HL-60/S4 treated with retinoic acid at 250 ng/mL for 4 days and 3 days (cell line): ENCODE measurements around the gene RBM38.

ENCODE experiments used
- in situ Hi-C: fragments of 300-500 bp; cut with MboI; formaldehyde crosslinking; loops from 2 replicates; pipeline ENCODE4 v1.7.0; 2022; ENCODE audit warnings: low sequenced_read_pairs

Gene RBM38

GRCh38 chr20:57445298-57445697 lies 54.1 kb downstream of the RBM38 start:
- in situ Hi-C loops, result no loop called here

- in situ Hi-C loops, result no loop called here
Observed at GRCh38 chr20:57445774-57446173, 54.6 kb downstream of the RBM38 start.

GRCh38 chr20:57448764-57449354 lies 57.7 kb downstream of the RBM38 start:
- in situ Hi-C loops, result no loop called here

- in situ Hi-C loops, result no loop called here
Observed at GRCh38 chr20:57449398-57450354, 58.5 kb downstream of the RBM38 start.

- in situ Hi-C loops, result no loop called here
Observed at GRCh38 chr20:57450419-57450818, 59.2 kb downstream of the RBM38 start.

- in situ Hi-C loops, result no loop called here
Observed at GRCh38 chr20:57450931-57451330, 59.7 kb downstream of the RBM38 start.

GRCh38 chr20:57451431-57451794 lies 60.2 kb downstream of the RBM38 start:
- in situ Hi-C loops, result no loop called here

GRCh38 chr20:57451795-57452661 lies 60.8 kb downstream of the RBM38 start:
- in situ Hi-C loops, result no loop called here

GRCh38 chr20:57455386-57455785 lies 64.2 kb downstream of the RBM38 start:
- in situ Hi-C loops, result no loop called here

GRCh38 chr20:57456116-57456515 lies 64.9 kb downstream of the RBM38 start:
- in situ Hi-C loops, result no loop called here

- in situ Hi-C loops, result no loop called here
Observed at GRCh38 chr20:57457243-57458095, 66.3 kb downstream of the RBM38 start.

GRCh38 chr20:57458400-57459160 lies 67.4 kb downstream of the RBM38 start:
- in situ Hi-C loops, result no loop called here
